CD1c-positive myeloid dendritic cell (primary cell): Measurements from ENCODE around the gene TEX44.
"Not testable (repeated sequence)": the region's sequence is repeated elsewhere in the genome, so short reads cannot be mapped to it uniquely, and the experiment has no call there.

Source experiments
- DNase-seq: peaks from one replicate; pipeline ENCODE4 v3.0.0-alpha.2; 2016; ENCODE audit errors: extremely low spot score

Gene TEX44

GRCh38 chr2:231592636-231593145 is at the start of gene TEX44:
Gene TEX44, plus strand, starts transcription at chr2:231592864. Its CDS starts 88 bp downstream, at chr2:231592952.
- DNase-seq: no peak

GRCh38 chr2:231545105-231545902 is 47.4 kb upstream of the TEX44 start:
- peak; percentile 95 for DNase-seq

GRCh38 chr2:231546014-231546715 is 46.5 kb upstream of the TEX44 start:
- DNase-seq: peak; percentile 22

- no peak for DNase-seq
Measured at GRCh38 chr2:231547315-231548110, 45.2 kb upstream of the TEX44 start.

- no peak for DNase-seq
Measured at GRCh38 chr2:231548752-231549151, 43.9 kb upstream of the TEX44 start.

GRCh38 chr2:231549446-231550239 is 43.0 kb upstream of the TEX44 start:
- DNase-seq: no peak

- DNase-seq: no peak
Measured at GRCh38 chr2:231552752-231553151, 39.9 kb upstream of the TEX44 start.

- DNase-seq: no peak
Measured at GRCh38 chr2:231554327-231554726, 38.3 kb upstream of the TEX44 start.

GRCh38 chr2:231554748-231555545 is 37.7 kb upstream of the TEX44 start:
- DNase-seq: peak; percentile 68

- DNase-seq: not testable (repeated sequence)
Measured at GRCh38 chr2:231556496-231556895, 36.2 kb upstream of the TEX44 start.

GRCh38 chr2:231556981-231557380 is 35.7 kb upstream of the TEX44 start:
- DNase-seq: no peak

- peak; percentile 92 for DNase-seq
Measured at GRCh38 chr2:231557571-231558217, 35.0 kb upstream of the TEX44 start.

GRCh38 chr2:231563378-231563961 is 29.2 kb upstream of the TEX44 start:
- DNase-seq: peak; percentile 65

- no peak for DNase-seq
Measured at GRCh38 chr2:231565887-231566594, 26.6 kb upstream of the TEX44 start.

GRCh38 chr2:231567159-231567558 is 25.5 kb upstream of the TEX44 start:
- DNase-seq: no peak

- no peak for DNase-seq
Measured at GRCh38 chr2:231568098-231568784, 24.4 kb upstream of the TEX44 start.

- no peak for DNase-seq
Measured at GRCh38 chr2:231568785-231569435, 23.8 kb upstream of the TEX44 start.

- DNase-seq: not testable (repeated sequence)
Measured at GRCh38 chr2:231570915-231571314, 21.7 kb upstream of the TEX44 start.
